ENCODE measurements around the gene PRR19.

The PRR19 gene

DNA sequence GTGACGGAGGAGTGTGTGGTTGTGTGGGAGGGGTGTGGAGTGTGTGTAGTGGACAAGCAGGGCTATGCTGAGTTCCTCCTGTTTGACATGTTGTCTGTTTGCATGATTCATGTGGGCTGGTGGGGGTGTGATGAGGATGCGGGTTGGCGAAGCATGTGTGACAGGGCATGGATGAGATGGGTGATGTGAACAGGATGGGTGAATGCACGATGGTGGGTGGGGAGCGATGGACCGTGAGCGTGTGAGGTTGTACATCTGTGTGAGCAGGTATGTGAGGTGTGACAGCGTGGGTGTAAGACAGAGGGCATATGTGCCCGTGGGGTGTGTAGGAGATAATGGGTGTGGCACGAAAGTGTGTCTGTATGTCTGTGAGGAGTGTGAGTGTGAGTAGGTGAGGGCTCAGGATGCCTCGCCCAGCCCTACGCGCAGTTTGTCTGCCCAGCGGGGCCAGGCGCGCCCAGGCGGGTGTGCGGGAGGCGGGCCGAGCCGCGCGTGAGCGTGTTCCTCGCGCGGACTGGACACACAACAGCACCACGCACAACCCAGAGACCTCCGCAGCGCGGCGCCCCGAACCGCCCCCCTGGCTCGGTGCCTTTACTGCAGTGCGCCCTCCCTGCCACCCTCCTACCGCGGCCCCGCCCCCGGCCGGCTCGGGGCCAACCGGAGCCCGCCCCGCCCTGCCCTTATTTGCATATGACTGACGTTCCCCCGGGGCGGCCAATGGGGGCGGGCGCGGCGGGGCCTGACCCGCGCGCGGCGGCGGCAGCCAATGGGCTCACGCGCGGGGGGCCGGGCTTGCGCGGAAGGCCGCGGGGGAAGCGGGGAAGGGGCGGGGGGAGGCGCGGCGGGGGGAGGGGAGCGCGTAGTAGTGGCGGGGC, 18.5 kb upstream of the PRR19 start:
- peak overlapping the region; percentile 42 for H3K4me3 ChIP-seq (ENCODE audit: low read depth, low read length)

DNA sequence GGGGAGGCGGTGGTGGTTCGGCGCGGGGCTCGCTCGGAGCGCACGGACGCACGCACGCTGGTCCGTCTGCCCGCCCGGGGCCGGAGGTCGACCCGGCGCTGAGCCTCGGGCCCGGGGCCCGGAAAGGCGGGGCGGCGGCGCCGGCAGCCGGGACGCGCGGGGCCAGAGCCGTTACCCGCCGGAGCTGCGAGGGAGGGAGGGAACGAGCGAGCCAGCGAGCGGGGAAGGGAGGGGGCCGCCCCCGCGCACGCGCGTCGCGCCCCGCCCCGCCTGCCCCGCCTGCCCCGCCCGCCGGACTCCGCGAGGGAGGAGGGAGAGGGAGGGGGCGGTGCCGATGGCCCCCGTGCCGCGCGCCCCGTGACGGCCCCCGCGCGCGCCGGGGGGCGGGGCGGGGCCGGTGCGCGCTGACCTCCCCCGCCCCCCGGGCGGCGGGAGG, 17.8 kb upstream of the PRR19 start:
- H3K4me3 ChIP-seq (ENCODE audit: low read depth, low read length) = peak overlapping the region; percentile 24

DNA sequence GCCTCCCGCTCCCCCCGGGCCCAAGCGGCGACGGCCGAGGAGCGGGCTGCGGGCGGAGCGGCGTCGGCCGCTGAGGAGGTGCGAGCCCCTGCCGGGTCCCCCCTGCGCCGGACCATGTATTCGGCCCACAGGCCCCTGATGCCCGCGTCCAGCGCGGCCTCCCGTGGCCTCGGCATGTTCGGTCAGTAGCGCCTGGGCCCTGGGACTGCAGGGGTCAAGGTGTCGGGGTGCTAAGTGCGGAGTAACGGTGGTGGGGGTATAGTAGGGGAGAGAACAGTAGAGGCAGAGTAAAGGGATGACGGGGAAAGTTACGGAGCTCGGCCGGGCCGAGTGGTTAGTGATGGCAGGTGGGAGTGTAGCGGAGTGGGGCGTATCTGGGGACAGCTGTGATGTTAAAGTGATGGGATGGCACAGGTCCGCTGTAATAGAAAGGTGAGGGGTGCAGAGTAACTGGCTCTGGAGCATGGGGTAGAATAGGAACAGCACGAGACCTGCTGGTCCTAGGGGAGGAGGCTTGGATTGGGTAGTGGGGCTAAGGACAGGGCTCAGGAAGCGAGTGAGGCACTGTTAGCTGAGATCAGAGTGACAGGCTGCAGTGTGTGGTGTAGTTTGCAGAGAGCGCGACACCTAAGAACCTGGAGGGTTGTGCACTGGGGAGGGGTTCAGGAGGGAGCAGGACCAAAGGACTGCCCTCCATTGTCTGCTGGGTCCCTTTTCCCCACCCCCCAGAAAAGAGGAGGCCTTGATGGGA, 17.2 kb upstream of the PRR19 start:
- peak overlapping the region; percentile 60 for H3K4me3 ChIP-seq (ENCODE audit: low read depth, low read length)

DNA sequence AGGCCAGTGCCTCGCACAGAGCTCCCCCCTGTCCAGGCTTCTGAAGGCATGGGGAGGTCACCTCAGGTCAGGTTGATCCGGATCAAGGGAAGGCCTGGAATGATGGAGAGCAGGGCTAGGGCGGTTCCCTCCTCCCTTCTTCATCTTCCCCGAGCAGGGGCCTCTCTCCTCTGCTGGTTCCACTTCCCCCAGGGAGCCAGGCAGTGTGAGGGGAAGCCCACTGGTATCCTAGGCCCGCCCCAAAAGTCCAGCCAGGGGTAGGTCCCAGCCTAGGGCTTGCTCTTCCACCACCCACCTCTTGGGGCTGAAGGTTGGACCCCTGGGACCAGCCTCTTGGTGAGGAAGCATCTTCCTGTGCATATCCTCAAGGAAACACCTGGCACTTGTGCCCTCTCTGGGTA, 16.4 kb upstream of the PRR19 start:
- no peak overlapping the region for H3K4me3 ChIP-seq (ENCODE audit: low read depth, low read length)

DNA sequence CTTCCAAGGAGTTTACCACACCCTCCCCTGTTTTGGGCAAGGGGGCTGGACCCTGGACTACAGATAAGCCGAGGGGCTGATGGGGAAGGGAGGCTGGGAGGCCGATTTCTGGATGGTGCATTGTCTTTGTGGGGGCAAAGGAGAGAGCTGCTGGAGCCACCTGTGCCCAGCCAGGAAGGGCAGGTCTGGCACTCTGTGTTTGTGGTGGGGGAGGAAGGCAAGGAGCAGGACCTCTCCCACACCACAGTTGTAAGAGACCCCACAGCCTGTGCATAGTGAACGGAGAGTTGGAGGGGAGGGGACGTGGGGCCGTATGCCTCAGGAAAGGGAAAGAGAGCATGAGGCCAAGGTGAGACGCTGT, 16.0 kb upstream of the PRR19 start:
- H3K4me3 ChIP-seq (ENCODE audit: low read depth, low read length) = no peak overlapping the region

DNA sequence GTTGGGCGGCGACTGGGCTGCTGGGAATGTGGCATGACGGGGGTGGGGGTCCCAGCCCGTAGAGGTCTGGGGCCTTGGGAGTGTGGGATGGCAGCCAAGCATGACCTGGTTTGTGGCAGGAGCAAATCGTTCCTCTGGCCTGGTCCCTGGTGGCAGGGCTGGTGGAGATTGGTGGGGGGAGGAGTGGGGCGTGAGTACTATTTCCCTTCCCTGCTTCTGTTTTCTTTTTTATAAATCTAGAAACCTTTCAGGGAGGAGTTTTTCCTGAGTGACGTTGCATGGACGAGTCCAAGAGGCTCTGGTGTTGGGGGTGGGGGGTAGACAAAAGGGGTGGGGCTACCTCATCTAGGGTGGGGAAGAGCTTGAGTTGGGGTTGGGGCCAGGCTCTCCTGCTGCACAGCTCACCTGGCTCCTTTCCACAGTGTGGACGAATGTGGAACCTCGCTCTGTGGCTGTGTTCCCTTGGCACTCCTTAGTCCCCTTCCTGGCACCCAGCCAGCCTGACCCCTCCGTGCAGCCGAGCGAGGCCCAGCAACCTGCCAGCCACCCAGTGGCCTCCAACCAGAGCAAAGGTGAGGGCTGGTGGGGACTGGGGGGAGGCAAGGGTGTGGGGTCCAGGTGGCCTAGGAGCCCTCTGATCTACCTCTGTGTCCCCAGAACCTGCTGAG, 15.4 kb upstream of the PRR19 start:
- H3K4me3 ChIP-seq (ENCODE audit: low read depth, low read length) = no peak overlapping the region

DNA sequence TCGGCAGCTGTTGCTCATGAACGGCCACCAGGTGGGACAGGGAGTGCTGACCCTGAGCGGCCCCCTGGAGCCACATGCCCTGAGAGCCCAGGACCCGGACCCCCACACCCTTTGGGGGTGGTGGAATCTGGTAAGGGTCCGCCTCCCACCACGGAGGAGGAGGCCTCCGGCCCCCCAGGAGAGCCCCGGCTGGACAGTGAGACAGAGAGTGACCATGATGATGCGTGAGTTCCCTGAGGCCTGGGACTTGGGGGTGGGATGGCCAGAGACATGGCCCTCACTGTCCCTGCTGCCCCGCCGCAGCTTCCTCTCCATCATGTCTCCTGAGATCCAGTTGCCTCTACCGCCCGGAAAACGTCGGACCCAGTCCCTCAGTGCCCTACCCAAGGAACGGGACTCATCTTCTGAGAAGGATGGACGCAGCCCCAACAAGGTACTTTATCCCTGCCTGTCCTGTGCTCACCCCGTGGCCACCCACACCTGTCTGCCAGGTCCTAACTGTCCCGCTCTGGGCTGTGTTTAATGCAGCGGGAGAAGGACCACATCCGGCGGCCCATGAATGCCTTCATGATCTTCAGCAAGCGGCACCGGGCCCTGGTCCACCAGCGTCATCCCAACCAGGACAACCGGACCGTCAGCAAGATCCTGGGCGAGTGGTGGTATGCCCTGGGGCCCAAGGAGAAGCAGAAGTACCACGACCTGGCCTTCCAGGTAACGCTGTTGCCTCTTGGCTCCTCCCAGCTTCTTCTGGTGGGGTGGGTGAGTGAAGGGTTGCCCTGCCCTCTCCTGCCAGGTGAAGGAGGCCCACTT, 14.7 kb upstream of the PRR19 start:
- H3K4me3 ChIP-seq (ENCODE audit: low read depth, low read length) = no peak overlapping the region

DNA sequence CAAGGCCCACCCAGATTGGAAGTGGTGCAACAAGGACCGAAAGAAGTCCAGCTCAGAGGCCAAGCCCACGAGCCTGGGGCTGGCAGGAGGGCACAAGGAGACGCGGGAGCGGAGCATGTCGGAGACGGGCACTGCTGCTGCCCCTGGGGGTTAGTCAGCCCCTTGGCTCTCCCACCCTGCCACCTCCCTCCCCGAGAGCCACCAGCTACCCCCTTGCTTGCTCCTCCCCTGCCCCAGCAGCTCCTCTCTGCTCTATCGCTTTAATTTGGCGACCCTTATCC, 14.2 kb upstream of the PRR19 start:
- no peak overlapping the region for H3K4me3 ChIP-seq (ENCODE audit: low read depth, low read length)

DNA sequence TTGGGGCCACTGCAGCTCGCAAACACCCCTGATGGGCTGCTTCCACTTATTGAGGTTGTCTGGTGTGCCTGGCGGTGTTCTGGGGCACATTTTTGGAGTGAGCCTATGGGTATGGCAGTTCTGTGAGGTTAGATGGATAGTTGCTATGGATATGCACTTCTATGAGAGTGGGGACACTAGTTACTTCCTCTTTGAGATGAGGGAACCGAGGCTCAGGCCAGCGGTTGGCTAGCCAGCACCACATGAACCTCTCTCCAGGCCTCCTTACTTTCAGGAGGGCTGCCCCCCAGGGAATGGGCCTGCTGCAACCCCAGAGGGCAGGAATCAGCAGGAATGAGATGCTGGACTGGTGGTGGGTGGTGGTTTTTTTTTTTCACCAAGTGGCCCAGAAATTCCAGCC, 13.5 kb upstream of the PRR19 start:
- no peak overlapping the region for H3K4me3 ChIP-seq (ENCODE audit: low read depth, low read length)

DNA sequence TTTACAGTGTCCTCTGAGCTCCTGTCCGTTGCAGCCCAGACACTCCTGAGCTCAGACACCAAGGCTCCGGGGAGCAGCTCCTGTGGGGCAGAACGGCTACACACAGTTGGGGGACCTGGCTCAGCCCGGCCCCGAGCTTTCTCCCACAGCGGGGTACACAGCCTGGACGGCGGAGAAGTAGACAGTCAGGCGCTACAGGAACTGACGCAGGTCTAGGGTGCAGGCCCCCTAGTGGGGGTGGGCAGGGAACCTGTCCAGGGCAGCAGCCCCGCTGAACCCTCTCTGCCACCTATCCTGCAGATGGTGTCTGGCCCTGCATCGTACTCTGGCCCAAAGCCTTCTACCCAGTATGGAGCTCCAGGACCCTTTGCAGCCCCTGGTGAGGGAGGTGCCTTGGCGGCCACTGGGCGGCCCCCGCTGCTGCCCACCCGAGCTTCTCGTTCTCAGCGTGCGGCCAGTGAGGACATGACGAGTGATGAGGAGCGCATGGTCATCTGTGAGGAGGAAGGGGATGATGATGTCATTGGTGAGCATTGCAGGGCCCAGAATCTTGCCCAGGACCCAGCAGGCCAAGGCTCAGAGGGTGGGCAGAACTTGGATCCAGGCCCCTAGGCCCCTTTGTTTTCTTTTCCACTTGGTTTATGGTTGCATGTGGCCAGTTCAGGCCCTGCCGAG, 12.9 kb upstream of the PRR19 start:
- no peak overlapping the region for H3K4me3 ChIP-seq (ENCODE audit: low read depth, low read length)

DNA sequence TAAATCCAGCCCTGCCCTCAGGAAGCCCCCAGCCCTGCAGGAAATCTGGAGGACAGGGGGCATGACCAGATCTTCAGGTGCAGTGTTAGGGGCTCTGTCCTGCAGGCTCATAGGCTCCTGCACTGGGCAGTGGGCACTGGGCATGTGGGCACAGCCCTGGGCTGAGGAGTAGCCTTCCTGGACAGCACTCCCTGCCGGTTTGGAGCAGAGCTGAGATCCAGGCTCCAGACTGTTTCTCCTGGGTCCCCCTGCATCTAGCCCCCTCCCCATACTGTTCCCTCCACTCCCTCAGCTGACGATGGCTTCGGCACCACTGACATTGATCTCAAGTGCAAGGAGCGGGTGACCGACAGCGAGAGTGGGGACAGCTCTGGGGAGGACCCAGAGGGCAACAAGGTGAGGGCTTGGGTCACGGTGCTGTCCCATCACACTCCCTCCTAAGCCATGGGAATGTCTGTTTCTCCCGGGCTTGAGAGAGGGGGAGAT, 12.3 kb upstream of the PRR19 start:
- no peak overlapping the region for H3K4me3 ChIP-seq (ENCODE audit: low read depth, low read length)

DNA sequence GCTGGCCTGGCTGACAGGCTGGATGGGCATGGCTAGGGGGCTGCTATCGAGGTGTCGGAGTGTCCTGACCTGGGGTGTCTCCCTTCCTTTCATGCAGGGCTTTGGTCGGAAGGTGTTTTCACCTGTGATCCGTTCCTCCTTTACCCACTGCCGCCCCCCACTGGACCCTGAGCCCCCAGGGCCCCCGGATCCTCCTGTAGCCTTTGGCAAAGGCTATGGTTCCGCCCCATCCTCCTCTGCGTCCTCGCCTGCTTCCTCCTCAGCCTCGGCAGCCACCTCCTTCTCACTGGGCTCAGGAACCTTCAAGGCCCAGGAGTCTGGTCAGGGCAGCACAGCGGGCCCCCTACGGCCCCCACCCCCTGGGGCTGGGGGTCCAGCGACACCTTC, 11.8 kb upstream of the PRR19 start:
- no peak overlapping the region for H3K4me3 ChIP-seq (ENCODE audit: low read depth, low read length)

DNA sequence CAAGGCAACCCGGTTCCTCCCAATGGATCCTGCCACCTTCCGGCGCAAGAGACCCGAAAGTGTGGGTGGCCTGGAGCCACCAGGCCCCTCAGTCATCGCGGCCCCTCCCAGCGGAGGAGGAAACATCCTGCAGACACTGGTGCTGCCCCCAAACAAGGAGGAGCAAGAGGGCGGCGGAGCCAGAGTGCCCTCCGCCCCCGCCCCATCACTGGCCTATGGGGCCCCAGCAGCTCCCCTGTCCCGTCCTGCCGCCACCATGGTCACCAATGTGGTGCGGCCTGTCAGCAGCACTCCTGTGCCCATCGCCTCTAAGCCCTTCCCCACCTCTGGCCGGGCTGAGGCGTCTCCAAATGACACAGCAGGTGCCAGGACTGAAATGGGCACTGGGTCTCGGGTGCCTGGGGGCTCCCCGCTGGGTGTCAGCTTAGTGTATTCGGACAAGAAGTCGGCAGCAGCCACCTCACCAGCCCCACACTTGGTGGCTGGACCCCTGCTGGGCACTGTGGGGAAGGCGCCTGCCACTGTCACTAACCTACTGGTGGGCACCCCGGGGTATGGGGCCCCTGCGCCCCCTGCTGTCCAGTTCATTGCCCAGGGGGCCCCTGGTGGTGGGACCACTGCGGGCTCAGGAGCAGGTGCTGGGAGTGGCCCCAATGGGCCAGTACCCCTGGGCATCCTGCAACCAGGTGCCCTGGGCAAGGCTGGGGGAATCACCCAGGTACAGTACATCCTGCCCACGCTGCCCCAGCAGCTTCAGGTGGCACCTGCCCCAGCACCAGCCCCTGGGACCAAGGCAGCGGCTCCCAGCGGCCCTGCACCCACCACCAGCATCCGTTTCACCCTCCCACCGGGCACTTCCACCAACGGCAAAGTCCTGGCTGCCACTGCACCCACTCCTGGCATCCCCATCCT, 11.2 kb upstream of the PRR19 start:
- no peak overlapping the region for H3K4me3 ChIP-seq (ENCODE audit: low read depth, low read length)

DNA sequence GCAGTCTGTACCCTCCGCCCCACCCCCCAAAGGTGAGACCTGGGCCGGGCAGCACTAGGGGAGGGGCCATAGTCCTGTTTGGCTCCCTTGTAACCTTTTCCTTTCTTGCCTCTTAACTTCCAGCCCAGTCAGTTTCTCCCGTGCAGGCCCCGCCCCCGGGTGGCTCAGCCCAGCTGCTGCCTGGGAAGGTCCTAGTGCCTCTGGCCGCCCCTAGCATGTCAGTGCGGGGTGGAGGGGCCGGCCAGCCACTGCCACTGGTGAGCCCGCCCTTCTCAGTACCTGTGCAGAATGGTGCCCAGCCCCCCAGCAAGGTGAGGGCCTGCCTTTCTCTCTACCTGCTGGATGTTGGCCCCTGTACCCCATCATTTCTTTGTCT, 10.5 kb upstream of the PRR19 start:
- H3K4me3 ChIP-seq (ENCODE audit: low read depth, low read length) = no peak overlapping the region

DNA sequence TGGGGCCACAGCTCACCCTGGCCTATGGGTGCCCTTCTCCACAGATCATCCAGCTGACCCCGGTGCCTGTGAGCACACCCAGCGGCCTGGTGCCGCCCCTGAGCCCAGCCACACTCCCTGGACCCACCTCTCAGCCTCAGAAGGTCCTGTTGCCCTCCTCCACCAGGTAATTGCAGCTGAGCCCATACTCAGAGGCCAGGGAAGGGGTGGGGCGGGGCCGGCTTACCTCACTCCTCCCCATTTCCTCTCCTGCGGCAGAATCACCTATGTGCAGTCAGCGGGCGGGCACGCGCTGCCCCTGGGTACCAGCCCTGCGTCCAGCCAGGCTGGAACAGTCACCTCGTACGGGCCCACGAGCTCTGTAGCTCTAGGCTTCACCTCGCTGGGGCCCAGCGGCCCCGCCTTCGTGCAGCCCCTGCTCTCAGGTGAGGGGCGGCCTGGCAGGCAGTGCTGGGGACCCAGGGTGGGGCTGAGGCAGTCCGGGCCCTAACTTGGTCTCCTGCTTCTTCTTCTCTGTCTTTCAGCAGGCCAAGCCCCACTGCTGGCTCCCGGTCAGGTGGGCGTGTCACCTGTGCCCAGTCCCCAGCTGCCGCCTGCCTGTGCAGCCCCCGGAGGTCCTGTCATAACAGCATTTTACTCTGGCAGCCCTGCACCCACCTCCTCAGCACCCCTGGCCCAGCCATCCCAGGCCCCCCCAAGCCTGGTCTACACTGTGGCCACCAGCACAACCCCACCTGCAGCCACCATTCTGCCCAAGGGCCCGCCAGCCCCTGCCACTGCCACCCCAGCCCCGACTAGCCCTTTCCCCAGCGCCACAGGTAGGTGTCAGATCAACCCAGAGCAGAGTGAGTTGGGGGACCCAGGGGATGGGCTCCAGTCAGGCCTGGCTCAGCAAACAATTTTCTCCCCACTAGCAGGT, 9.6 kb upstream of the PRR19 start:
- H3K4me3 ChIP-seq (ENCODE audit: low read depth, low read length) = no peak overlapping the region

DNA sequence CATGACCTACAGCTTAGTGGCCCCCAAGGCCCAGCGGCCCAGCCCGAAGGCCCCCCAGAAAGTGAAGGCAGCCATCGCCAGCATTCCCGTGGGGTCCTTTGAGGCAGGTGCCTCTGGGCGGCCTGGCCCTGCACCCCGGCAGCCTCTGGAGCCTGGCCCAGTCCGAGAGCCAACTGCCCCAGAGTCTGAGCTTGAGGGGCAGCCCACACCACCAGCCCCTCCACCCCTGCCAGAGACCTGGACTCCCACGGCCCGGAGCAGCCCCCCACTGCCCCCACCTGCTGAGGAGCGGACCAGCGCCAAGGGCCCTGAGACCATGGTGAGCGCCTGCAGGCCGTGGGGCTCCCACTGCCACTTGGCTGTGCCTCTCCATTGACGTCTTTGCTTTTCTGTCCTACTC, 9.0 kb upstream of the PRR19 start:
- H3K4me3 ChIP-seq (ENCODE audit: low read depth, low read length) = no peak overlapping the region

DNA sequence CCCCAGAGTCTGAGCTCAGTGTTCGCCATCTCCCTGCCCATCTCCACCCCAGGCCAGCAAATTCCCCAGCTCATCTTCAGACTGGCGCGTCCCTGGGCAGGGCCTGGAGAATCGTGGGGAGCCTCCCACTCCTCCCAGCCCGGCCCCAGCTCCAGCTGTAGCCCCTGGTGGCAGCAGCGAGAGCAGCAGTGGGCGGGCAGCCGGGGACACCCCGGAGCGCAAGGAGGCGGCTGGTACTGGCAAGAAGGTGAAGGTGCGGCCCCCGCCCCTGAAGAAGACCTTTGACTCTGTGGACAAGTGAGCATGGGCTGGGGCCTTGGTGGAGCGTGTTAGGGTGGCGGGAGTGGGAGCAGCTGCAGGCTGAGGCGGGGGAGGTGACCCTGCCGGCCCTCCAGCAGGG, 8.4 kb upstream of the PRR19 start:
- H3K4me3 ChIP-seq (ENCODE audit: low read depth, low read length) = no peak overlapping the region

DNA sequence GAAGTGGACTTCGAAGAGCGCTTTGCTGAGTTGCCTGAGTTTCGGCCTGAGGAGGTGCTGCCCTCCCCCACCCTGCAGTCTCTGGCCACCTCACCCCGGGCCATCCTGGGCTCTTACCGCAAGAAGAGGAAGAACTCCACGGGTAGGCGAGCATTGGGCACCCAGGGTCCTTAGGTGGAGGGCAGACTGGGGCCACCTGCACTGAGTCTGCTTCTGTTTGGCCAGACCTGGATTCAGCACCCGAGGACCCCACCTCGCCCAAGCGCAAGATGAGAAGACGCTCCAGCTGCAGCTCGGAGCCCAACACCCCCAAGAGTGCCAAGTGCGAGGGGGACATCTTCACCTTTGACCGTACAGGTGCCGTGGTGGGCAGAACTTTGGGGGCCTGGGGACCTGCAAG, 8.0 kb upstream of the PRR19 start:
- no peak overlapping the region for H3K4me3 ChIP-seq (ENCODE audit: low read depth, low read length)
